ENCODE results near the gene GCH1. TPM values are rescaled to one million over a fixed set of nuclear protein-coding genes. Genes with fewer than 3 reads are reported as not detected.
"Not testable (repeated sequence)": the region's sequence is repeated elsewhere in the genome, so short reads cannot be mapped to it uniquely, and the experiment has no call there.

Gene GCH1
- polyA plus RNA-seq, 1 experiment, result 1.3 TPM

DNA sequence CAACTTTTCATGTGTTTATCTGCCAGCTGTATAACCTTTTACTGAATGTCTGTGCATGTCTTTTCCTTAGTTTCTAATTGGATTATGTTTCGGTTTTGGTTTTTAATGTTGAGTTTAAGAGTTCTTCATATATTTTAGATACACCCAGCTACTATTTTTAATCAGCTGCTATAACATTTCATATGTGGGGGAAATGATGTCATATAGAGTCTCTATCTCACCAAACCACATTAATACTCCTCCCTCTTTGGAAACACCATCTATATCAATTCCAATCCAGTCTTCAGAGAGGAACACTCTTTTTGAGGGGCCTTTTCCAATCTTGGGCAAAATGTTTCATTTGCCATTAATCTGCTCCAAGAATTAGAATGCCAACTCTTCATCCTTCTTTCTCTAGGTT is 28.5 kb upstream of the GCH1 start:
- H3K36me3 ChIP-seq (ENCODE audit: control insufficient read depth, insufficient read depth, low read length), result no peaks in the 10 kb centered on the region
- CTCF ChIA-PET, result no interaction called here
- POLR2A ChIA-PET, result no interaction called here
- H3K4me3 ChIP-seq (ENCODE audit: low read depth, low read length), result no peak overlapping the region
- DNase-seq (ENCODE audit: low read depth), result no peak
- no peaks in the 10 kb centered on the region for H3K27me3 ChIP-seq (ENCODE audit: control insufficient read depth, insufficient read depth, low read length)
- TF ChIP-seq, protein P1, sequence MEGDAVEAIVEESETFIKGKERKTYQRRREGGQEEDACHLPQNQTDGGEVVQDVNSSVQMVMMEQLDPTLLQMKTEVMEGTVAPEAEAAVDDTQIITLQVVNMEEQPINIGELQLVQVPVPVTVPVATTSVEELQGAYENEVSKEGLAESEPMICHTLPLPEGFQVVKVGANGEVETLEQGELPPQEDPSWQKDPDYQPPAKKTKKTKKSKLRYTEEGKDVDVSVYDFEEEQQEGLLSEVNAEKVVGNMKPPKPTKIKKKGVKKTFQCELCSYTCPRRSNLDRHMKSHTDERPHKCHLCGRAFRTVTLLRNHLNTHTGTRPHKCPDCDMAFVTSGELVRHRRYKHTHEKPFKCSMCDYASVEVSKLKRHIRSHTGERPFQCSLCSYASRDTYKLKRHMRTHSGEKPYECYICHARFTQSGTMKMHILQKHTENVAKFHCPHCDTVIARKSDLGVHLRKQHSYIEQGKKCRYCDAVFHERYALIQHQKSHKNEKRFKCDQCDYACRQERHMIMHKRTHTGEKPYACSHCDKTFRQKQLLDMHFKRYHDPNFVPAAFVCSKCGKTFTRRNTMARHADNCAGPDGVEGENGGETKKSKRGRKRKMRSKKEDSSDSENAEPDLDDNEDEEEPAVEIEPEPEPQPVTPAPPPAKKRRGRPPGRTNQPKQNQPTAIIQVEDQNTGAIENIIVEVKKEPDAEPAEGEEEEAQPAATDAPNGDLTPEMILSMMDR (IDR thresholded peaks at IDR 0.05; ENCODE audit: insufficient read depth, low read depth, low read length), result no peak

DNA sequence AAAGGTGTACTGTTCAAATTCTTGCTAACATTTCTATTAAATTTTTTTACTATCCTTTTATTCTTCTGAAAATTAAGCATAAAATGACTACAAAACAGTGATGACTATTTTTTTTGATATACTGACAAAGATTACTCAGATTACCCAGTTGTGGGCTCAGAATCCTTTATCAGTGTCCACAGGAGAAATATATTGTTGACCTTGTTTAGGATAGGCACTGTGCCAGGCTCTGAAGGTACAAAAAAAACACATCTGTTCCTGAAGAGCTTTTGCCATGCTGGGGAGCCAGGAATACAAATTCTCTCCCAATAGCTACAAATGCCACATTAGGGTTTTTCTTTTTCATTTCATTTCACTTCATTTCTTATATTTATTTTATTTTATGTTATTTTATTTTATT is 26.9 kb upstream of the GCH1 start:
- H3K4me3 ChIP-seq (ENCODE audit: low read depth, low read length), result no peak overlapping the region
- TF ChIP-seq, protein P1 (IDR thresholded peaks at IDR 0.05; ENCODE audit: insufficient read depth, low read depth, low read length), result no peak
- ChIA-PET POLR2A (no interaction called here), CTCF (interaction anchor here (0.7 kb wide), 1 partner anchor 26 kb away, joined by 3 read pairs; no protein-coding TSS in a partner anchor)
- DNase-seq (ENCODE audit: low read depth), result no peak
- no peaks in the 10 kb centered on the region for H3K27me3 ChIP-seq (ENCODE audit: control insufficient read depth, insufficient read depth, low read length)
- H3K36me3 ChIP-seq (ENCODE audit: control insufficient read depth, insufficient read depth, low read length), result no peaks in the 10 kb centered on the region

DNA sequence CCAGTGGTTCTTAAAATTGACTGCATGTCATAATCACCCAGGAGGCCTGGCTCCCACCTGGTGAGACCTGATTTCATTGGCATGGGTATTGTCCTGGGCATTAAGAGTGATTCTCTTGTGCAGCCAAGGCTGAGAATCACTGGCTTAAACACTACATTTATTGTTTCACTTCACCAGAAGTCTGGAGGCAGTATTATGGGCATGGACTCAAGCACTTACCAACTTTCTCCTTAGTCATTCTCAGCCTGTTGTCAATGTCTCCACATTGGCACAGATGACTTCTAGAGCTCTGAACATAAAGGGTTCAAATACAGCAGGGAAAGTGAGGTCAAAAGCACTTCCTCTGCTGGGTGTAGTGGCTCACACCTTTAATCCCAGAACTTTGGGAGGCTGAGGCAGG is 25.6 kb upstream of the GCH1 start:
- H3K36me3 ChIP-seq (ENCODE audit: control insufficient read depth, insufficient read depth, low read length), result no peaks in the 10 kb centered on the region
- CTCF ChIA-PET, result no interaction called here
- TF ChIP-seq, protein P1 (IDR thresholded peaks at IDR 0.05; ENCODE audit: insufficient read depth, low read depth, low read length), result no peak
- no peak overlapping the region for H3K4me3 ChIP-seq (ENCODE audit: low read depth, low read length)
- POLR2A ChIA-PET, result no interaction called here
- no peak for DNase-seq (ENCODE audit: low read depth)
- no peaks in the 10 kb centered on the region for H3K27me3 ChIP-seq (ENCODE audit: control insufficient read depth, insufficient read depth, low read length)

DNA sequence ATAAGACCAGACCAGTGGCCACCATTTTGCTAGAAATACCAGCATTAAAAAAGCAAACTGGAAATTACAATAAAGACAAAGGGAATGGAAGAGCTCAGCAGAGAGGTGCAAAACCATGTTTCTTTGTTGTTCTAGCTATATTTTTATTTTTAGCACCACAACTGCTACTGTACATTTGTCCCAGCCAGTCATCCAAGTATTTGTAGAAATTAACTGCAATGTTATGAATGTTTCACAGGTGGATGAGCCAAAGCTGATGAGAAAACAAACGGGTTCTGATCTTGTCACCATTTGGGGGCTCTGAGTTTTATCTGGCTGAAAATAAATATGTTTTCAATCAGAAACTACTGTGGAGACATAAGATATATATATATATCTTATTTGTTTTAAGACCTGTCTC is 24.9 kb upstream of the GCH1 start:
- POLR2A ChIA-PET, result no interaction called here
- no peaks in the 10 kb centered on the region for H3K27me3 ChIP-seq (ENCODE audit: control insufficient read depth, insufficient read depth, low read length)
- H3K4me3 ChIP-seq (ENCODE audit: low read depth, low read length), result no peak overlapping the region
- TF ChIP-seq, protein P1 (IDR thresholded peaks at IDR 0.05; ENCODE audit: insufficient read depth, low read depth, low read length), result no peak
- H3K36me3 ChIP-seq (ENCODE audit: control insufficient read depth, insufficient read depth, low read length), result no peaks in the 10 kb centered on the region
- DNase-seq (ENCODE audit: low read depth), result no peak
- CTCF ChIA-PET, result no interaction called here

DNA sequence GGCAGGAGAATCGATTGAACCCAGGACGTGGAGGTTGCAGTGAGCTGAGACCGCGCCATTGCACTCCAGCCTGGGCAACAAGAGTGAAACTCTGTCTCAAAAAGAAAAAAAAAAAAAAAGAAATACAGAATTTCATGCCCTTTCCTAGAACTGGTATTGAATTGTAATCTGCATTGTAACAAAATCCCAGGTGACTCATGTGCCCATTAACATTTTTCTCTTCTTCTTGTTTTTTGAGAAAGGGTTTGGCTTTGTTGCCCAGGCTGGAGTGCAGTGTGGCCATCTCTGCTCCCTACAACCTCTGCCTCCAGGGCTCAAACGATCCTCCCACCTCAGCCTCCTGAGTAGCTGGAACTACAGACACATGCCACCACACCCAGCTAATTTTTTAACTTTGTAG is 23.9 kb upstream of the GCH1 start:
- DNase-seq (ENCODE audit: low read depth); POLR2A ChIA-PET; CTCF ChIA-PET: not testable (repeated sequence)

DNA sequence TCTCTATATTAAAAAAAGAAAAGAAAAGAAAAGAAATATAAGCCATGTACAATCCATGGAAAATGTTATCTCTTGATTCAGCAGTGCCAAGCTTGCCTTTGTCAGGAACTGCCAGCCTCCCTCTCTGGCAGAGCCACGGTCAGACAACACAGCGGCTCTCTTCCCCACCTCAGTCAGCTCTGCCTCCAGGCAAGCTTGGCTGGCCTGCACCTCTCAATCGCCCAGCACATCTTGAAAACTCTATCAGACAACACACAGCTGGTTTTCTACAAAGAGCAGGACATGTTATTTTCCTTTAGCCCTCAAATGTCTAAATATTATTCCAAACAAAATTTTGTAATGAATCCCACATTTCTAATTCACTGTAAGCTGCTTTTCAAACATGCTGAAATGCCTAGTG is 20.0 kb upstream of the GCH1 start:
- DNase-seq (ENCODE audit: low read depth), result no peak
- ChIA-PET CTCF (interaction anchor here (1.6 kb wide), 1 partner anchor 23 kb away, joined by 3 read pairs; no protein-coding TSS in a partner anchor), POLR2A (no interaction called here)
- TF ChIP-seq, protein P1 (IDR thresholded peaks at IDR 0.05; ENCODE audit: insufficient read depth, low read depth, low read length), result no peak
- H3K27me3 ChIP-seq (ENCODE audit: control insufficient read depth, insufficient read depth, low read length), result no peaks in the 10 kb centered on the region
- H3K36me3 ChIP-seq (ENCODE audit: control insufficient read depth, insufficient read depth, low read length), result no peaks in the 10 kb centered on the region
- H3K4me3 ChIP-seq (ENCODE audit: low read depth, low read length), result no peak overlapping the region

More for the DNA sequence above, 23.9 kb upstream of the GCH1 start:
- not testable (repeated sequence) for H3K4me3 ChIP-seq (ENCODE audit: low read depth, low read length); H3K27me3 ChIP-seq (ENCODE audit: control insufficient read depth, insufficient read depth, low read length); H3K36me3 ChIP-seq (ENCODE audit: control insufficient read depth, insufficient read depth, low read length)

Data from BJ (cell line).